ENCODE measurements around the gene LZTS2.

The LZTS2 gene

DNA sequence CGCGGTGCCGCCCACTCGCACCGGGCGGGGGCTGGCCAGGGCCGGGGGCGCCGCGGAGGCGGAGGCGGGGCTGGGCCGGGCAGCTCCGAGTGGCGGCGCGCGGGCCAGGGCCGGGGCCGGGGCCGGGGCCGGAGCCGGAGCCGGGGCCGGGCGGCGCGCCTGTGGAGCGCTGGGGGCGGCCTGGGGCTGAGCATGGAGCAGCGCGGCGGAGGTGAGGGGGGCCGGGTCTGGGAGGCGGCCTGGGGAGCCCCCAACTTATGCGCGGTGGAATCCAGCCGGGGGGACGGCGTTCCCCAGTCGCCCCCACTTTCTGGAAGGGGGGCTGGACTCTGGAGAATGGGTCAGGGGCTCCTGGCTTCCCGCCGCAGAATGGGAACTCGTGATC lies at the start of gene LZTS2:
Gene LZTS2 (plus strand): TSS at position 67 of the 385 bp plus-strand sequence. CDS start 2,731 bp downstream, outside the sequence.
- TF ChIP-seq GATA2 (IDR thresholded peaks at IDR 0.05; ENCODE audit: low read depth, low read length): no peak

- TF ChIP-seq GATA3 (IDR thresholded peaks at IDR 0.05; ENCODE audit: low read depth, low read length) (no peak), GATA2 (IDR thresholded peaks at IDR 0.05; ENCODE audit: low read depth, low read length) (no peak)
Observed at GRCh38 chr10:100960251-100960650, 39.4 kb upstream of the LZTS2 start.

DNA sequence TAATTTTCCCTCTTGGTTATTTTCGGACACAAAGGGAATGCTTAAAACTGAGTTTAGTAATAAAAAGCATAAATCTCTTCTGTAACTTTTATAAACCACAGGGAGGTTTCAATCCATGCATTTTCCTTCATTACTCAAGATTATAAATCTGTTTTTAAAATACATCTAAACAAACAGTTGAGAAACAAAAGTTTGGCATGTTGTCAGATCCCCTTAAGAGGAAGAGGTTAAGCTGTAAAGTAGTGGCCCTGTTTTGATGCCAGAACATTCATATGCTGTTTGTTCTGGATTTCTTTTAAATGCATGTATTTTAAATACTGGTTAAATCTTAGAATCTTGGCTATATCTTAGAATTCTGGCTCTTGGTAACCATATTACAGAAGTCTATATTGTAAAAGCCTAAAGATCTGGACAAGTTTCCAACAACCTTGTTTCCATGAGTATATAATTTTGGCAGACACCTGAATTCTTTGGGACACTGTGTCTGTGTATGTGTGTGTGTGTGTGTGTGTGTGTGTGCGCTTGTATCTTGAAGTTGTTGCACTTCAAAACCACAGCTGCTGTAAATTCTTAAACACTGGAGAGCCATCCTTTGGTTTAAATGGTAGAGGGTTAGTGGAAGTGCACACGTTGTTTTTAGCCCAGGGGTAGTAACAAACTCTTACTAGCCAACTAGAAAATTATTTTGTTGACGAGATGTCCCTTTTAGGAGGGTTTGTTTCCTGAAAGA lies 37.1 kb upstream of the LZTS2 start:
- TF ChIP-seq GATA2 (IDR thresholded peaks at IDR 0.05; ENCODE audit: low read depth, low read length) (no peak), GATA3 (IDR thresholded peaks at IDR 0.05; ENCODE audit: low read depth, low read length) (no peak)

DNA sequence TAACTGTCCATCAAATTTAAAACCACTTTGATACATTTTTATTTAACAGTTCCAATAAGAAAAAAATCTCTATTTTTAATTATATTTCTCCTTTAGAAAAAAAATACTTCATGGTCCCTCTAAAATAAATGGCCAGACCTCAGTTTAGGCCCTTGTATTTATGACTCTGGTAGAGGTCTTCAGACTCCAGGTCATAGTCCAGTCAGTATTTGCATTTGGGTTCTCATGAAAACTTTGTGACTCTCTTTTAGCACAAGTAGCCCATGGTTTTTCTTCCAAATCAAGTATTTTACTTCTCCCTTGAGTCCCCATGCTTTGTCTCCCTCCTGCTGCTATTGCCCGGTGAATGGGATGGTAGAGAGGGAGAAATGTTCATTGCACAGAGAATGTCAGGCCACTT lies 35.8 kb upstream of the LZTS2 start:
- no peak for TF ChIP-seq GATA2 (IDR thresholded peaks at IDR 0.05; ENCODE audit: low read depth, low read length)
- no peak for TF ChIP-seq GATA3 (IDR thresholded peaks at IDR 0.05; ENCODE audit: low read depth, low read length)

- TF ChIP-seq GATA2 (IDR thresholded peaks at IDR 0.05; ENCODE audit: low read depth, low read length) (no peak), GATA3 (IDR thresholded peaks at IDR 0.05; ENCODE audit: low read depth, low read length) (no peak)
Observed at GRCh38 chr10:100965820-100966219, 33.8 kb upstream of the LZTS2 start.

- TF ChIP-seq GATA3 (IDR thresholded peaks at IDR 0.05; ENCODE audit: low read depth, low read length) (no peak), GATA2 (IDR thresholded peaks at IDR 0.05; ENCODE audit: low read depth, low read length) (no peak)
Observed at GRCh38 chr10:100966887-100967286, 32.7 kb upstream of the LZTS2 start.

- TF ChIP-seq GATA3 (IDR thresholded peaks at IDR 0.05; ENCODE audit: low read depth, low read length) (no peak), GATA2 (IDR thresholded peaks at IDR 0.05; ENCODE audit: low read depth, low read length) (no peak)
Observed at GRCh38 chr10:100967332-100967731, 32.3 kb upstream of the LZTS2 start.

DNA sequence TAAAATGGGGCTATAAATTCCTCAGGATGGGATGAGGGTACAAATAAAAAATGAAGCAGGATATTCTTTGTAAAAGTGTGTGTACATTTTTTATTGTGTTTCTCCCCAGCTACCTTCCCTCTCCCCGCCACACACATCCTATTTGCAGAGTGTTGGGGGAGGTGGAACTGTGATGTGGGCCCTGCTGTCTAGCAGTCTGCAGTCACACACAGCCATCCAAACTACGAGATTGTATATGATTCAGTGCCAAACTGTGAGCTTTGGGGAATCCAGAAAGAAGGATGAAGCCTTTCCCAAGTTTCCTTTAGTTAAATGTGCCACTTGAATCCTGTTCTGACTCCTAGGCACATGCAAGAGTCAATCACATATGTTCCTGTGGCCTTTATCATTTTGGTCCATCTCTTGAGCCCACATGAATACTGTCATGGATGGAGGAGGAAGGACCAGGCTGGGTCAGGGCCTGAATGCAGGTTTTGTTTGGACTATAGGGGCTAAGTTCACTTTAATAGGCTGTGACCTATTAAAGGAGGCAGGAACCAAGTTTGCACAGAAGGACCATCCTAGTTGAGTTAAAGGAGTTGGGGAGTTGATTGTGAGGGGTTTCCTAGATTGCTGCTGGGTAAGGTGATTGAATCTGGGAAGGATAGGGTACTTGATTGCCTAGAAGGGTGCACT lies 31.4 kb upstream of the LZTS2 start:
- no peak for TF ChIP-seq GATA3 (IDR thresholded peaks at IDR 0.05; ENCODE audit: low read depth, low read length)
- TF ChIP-seq GATA2 (IDR thresholded peaks at IDR 0.05; ENCODE audit: low read depth, low read length): no peak

- TF ChIP-seq GATA2 (IDR thresholded peaks at IDR 0.05; ENCODE audit: low read depth, low read length) (no peak), GATA3 (IDR thresholded peaks at IDR 0.05; ENCODE audit: low read depth, low read length) (no peak)
Observed at GRCh38 chr10:100968863-100969186, 30.8 kb upstream of the LZTS2 start.

DNA sequence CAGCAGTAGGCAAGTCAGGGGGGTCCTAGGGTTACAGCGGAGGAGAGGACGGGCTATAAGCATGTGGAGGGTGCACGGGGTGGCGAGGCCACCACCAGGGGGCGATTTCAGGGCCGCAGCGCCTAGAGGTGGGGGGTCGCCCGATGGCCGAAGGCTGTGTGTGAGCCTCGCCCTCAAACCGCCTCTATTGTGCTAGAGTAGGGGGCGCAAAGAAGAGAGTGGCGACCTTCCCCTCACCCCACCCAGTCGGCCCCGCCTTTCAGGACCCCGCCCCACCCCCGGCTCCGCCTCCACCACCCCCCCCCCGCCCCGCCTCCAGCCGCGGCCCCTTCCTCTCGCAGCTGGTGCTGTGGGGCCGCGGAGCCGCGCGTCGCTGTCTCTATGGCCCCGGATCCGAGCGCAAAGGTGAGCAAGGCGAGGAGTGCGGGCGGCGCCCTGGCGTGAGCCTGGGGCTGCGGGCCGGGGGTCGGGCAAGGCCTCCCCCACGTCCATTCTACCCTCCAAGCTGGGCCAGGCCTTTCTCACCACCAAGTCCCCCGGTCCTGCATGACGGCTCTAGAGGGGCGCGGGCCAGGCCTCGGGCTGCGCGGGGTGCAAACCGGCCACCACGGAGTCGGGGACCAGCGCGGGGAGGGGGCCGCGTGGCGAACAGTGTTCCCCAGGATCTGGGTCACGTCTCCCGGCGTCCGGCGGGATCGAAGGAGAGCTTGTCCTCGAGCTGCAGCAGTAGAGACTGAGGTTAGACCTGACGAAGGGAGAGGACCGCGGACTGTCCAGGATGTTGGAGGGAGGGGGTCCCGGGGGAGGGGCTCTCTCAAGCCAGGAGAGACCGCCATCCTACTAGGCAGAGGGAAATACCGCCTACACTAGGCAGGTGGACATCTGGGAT lies 30.2 kb upstream of the LZTS2 start, which contains the start of gene SEMA4G:
Gene SEMA4G (plus strand): TSS at position 318 of the 889 bp plus-strand sequence. CDS start 3,409 bp downstream, outside the sequence.
- TF ChIP-seq GATA2 (IDR thresholded peaks at IDR 0.05; ENCODE audit: low read depth, low read length) (no peak), GATA3 (IDR thresholded peaks at IDR 0.05; ENCODE audit: low read depth, low read length) (no peak)

DNA sequence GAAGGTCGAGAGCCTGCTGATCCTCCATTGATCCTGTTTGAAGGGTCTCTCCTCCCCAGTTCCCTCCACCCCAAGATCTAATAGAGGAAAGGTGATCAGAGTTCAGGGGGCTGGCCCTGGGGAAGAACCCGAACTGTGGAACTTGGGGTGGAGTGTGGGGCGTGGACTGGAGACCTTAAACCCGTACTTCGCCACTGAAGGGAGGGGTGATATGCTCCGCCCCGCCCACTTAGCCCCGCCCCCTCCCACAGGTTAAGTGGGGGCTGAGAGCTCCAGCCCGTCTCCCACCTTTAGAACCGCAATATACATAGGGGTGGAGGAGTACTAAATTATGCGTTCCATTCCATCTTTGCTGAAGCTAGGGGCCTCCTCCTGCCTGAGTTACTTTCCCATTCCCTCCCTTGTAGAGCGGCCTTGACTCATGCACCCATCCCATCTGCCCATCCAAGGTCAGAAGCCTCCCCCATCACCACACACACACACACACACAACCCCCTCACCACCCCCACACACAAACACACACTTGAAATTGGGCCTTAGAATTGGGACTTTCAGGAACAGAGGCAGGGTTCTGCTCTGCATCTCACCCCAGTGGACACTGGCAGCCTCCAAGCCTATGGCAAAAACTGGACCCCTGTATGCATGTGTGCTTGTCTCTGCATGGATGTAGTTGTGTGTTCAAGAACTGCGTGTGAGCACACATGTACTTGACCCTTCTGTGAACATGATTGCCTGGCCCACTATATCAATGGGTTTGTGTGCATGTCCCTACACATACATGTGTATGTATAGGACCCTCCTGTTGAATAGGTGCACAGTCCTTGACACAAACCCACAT lies 29.3 kb upstream of the LZTS2 start:
- TF ChIP-seq GATA3 (IDR thresholded peaks at IDR 0.05; ENCODE audit: low read depth, low read length) (no peak), GATA2 (IDR thresholded peaks at IDR 0.05; ENCODE audit: low read depth, low read length) (no peak)

DNA sequence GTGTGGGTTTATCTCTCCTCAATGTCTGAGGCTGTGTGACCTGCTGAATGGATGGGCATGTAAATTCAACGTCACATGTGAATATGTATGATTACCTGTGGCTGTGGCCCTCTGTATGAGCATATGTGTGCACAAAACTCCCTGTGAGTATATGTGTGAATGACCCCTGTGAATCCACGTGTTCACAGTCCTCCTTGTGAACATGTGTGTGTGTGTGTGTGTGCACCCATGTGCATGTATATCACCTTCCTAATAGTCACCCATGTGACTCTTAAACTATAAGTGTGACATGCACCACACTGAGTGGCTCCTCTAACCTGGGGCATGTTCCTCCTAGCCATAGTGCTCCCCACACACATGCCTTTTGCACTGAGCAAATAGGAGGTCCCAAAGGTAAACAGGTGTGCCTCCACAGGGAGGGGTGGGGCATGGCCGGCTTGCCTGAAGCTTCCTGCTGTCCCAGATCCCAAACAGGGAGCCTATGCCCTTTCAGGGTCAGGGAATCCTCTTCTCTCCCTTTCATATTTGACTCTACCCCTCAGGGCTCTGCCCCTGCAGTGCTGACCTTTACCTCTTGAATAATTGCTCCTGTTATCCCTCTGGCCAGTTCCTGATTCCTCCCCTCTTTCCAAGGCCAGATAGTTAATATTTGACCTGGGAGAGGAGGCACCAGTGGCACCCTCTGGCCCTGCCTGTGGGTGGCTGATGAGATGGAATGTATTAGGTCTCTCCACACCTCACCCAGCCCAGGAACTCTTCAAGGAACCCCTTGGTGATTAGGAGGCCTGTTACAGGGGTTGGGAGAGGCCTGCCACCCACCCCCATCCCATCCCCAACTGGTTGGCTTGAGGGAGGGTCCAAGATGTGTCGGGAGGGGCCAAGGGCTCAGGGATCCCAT lies 28.4 kb upstream of the LZTS2 start:
- TF ChIP-seq GATA3 (IDR thresholded peaks at IDR 0.05; ENCODE audit: low read depth, low read length) (no peak), GATA2 (IDR thresholded peaks at IDR 0.05; ENCODE audit: low read depth, low read length) (no peak)

Data from SH-SY5Y (cell line).